H1 (cell line): ENCODE results near the gene ALK. TPM values are rescaled to one million over a fixed set of nuclear protein-coding genes. Genes with fewer than 3 reads are reported as not detected.

Experiments
- JUND ChIP-seq: IDR thresholded peaks from 2 replicates; pipeline ENCODE4 v1.6.1; 2011; ENCODE audit warnings: mild to moderate bottlenecking, improper control_type of control experiment, low read length
- polyA plus RNA-seq, 7 experiments: library from polyadenylated mRNA; depleted of rRNA in 3 of 7; stranded (reverse) in 5 of 7; unstranded in 2 of 7; fragments of >200 nt in 5 of 7; fragments of 200-250 nt in 2 of 7; gene quantifications; 1 replicate in 5 of 7; 2 replicates in 1 of 7; 4 replicates in 1 of 7; pipeline versions ENCODE4 v1.2.1 to v1.2.3, GENCODE V29; 2011 to 2013; ENCODE audit warnings: missing spikeins in 2 of 7, mixed read lengths in 2 of 7
- total RNA-seq: library from RNA; stranded (reverse); fragmentation: NEBNext Ultra II Directional; extraction: Animal tissue kit (Norgen Biotek cat#: 25700); gene quantifications from 2 replicates; pipeline ENCODE4 v1.2.1, GENCODE V29; 2021
- TF ChIP-seq, protein P1 (sequence below): fragments of 300-600 bp; sonication (generic); IDR thresholded peaks from 2 replicates; pipeline ENCODE4 v1.7.1; 2012; ENCODE audit warnings: low read length, moderate library complexity, mild to moderate bottlenecking, inconsistent platforms; ENCODE audit not compliant: insufficient replicate concordance

ALK gene
- total and polyA plus RNA-seq, 2 of the 8 experiments (the other 6 are each of a cell fraction or from before 2014, with no cell fraction given): 0.02 to 0.09 TPM

DNA sequence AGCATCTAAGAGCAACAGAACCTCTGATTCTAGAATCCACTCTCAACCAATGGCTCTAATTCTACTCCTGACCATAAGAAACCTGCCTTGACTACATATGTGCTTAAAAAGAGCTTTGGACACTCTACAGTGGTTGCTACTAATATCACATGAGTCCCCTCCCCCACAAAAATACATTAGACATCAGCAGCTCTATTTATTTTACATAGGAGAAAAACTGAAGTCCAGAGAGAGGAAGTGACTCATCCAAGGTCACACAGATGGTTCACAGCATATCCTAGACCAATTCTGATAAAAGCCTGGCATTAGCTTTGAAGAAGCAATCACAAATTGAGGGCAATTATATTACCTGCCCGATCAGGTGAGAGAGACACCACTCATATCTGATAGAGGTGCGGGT is 49.8 kb downstream of the ALK start (continued):
- TF ChIP-seq, protein P1, sequence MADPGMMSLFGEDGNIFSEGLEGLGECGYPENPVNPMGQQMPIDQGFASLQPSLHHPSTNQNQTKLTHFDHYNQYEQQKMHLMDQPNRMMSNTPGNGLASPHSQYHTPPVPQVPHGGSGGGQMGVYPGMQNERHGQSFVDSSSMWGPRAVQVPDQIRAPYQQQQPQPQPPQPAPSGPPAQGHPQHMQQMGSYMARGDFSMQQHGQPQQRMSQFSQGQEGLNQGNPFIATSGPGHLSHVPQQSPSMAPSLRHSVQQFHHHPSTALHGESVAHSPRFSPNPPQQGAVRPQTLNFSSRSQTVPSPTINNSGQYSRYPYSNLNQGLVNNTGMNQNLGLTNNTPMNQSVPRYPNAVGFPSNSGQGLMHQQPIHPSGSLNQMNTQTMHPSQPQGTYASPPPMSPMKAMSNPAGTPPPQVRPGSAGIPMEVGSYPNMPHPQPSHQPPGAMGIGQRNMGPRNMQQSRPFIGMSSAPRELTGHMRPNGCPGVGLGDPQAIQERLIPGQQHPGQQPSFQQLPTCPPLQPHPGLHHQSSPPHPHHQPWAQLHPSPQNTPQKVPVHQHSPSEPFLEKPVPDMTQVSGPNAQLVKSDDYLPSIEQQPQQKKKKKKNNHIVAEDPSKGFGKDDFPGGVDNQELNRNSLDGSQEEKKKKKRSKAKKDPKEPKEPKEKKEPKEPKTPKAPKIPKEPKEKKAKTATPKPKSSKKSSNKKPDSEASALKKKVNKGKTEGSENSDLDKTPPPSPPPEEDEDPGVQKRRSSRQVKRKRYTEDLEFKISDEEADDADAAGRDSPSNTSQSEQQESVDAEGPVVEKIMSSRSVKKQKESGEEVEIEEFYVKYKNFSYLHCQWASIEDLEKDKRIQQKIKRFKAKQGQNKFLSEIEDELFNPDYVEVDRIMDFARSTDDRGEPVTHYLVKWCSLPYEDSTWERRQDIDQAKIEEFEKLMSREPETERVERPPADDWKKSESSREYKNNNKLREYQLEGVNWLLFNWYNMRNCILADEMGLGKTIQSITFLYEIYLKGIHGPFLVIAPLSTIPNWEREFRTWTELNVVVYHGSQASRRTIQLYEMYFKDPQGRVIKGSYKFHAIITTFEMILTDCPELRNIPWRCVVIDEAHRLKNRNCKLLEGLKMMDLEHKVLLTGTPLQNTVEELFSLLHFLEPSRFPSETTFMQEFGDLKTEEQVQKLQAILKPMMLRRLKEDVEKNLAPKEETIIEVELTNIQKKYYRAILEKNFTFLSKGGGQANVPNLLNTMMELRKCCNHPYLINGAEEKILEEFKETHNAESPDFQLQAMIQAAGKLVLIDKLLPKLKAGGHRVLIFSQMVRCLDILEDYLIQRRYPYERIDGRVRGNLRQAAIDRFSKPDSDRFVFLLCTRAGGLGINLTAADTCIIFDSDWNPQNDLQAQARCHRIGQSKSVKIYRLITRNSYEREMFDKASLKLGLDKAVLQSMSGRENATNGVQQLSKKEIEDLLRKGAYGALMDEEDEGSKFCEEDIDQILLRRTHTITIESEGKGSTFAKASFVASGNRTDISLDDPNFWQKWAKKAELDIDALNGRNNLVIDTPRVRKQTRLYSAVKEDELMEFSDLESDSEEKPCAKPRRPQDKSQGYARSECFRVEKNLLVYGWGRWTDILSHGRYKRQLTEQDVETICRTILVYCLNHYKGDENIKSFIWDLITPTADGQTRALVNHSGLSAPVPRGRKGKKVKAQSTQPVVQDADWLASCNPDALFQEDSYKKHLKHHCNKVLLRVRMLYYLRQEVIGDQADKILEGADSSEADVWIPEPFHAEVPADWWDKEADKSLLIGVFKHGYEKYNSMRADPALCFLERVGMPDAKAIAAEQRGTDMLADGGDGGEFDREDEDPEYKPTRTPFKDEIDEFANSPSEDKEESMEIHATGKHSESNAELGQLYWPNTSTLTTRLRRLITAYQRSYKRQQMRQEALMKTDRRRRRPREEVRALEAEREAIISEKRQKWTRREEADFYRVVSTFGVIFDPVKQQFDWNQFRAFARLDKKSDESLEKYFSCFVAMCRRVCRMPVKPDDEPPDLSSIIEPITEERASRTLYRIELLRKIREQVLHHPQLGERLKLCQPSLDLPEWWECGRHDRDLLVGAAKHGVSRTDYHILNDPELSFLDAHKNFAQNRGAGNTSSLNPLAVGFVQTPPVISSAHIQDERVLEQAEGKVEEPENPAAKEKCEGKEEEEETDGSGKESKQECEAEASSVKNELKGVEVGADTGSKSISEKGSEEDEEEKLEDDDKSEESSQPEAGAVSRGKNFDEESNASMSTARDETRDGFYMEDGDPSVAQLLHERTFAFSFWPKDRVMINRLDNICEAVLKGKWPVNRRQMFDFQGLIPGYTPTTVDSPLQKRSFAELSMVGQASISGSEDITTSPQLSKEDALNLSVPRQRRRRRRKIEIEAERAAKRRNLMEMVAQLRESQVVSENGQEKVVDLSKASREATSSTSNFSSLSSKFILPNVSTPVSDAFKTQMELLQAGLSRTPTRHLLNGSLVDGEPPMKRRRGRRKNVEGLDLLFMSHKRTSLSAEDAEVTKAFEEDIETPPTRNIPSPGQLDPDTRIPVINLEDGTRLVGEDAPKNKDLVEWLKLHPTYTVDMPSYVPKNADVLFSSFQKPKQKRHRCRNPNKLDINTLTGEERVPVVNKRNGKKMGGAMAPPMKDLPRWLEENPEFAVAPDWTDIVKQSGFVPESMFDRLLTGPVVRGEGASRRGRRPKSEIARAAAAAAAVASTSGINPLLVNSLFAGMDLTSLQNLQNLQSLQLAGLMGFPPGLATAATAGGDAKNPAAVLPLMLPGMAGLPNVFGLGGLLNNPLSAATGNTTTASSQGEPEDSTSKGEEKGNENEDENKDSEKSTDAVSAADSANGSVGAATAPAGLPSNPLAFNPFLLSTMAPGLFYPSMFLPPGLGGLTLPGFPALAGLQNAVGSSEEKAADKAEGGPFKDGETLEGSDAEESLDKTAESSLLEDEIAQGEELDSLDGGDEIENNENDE: no peak
- no peak for TF ChIP-seq JUND
